Measurements from ENCODE around the gene PAWR. TPM values are rescaled to one million over a fixed set of nuclear protein-coding genes. Genes with fewer than 3 reads are reported as not detected.
A peak's percentile ranks its signal among the peaks of the same experiment; 100 is the strongest.

PAWR gene
- total RNA-seq, 1 donor from 2014 or later: 204 TPM

DNA sequence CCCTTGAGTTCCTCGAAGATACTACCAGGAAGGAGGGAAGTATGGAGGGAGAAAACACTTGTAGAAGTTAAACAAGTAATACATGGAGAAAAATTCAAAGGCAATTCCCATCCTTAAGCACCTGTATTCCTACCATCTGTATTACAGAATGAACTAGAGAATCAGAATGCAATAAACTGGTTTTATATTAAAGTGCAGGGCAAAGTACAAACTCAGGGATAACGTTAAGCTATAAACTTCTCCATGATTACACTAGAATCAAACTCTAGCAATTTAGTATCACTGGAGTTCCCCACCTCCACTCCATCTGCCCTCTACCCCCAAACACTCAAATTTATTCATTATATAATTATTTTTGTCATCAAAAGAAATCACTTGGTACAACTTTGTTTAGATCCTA, 13.1 kb downstream of the PAWR start:
- Histone ChIP-seq H3K27me3 (ENCODE audit: insufficient read depth, low read length) (no peaks in the 10 kb centered on the region), H4K20me1 (ENCODE audit: insufficient read depth, low read length) (peaks cover 88% of the 10 kb centered on the region), H3K4me2 (ENCODE audit: low read length) (no peak overlapping the region), H3K79me2 (ENCODE audit: insufficient read depth, low read length) (peaks cover 100% of the 10 kb centered on the region), H3K9me3 (ENCODE audit: insufficient read depth, low read depth, low read length) (no peaks in the 10 kb centered on the region), H3K4me3 (ENCODE audit: insufficient read depth, low read depth, low read length) (no peak overlapping the region), H3K36me3 (ENCODE audit: insufficient read depth, low read length) (peaks cover 7% of the 10 kb centered on the region), H3K27ac (ENCODE audit: low read depth, low read length) (no peak overlapping the region), H3K4me1 (ENCODE audit: insufficient read depth, low read length) (peaks cover 8% of the 10 kb centered on the region), H3K9ac (ENCODE audit: low read length) (no peak overlapping the region), H2AFZ (ENCODE audit: low read depth, low read length) (no peak overlapping the region)
- TF ChIP-seq CTCF (IDR thresholded peaks at IDR 0.05; ENCODE audit: insufficient read depth, low read depth, low read length) (no peak), EZH2 (IDR thresholded peaks at IDR 0.05; ENCODE audit: insufficient read depth, low read length) (no peak)
- Mint-ChIP-seq H3K4me3 (ENCODE audit: unreplicated experiment) (no peak overlapping the region), H3K27ac (ENCODE audit: unreplicated experiment) (no peak overlapping the region), H3K27me3 (ENCODE audit: low read depth, unreplicated experiment) (no peaks in the 10 kb centered on the region), H3K36me3 (ENCODE audit: low read depth, unreplicated experiment) (peaks cover 12% of the 10 kb centered on the region), H3K4me1 (ENCODE audit: low read depth, unreplicated experiment) (peaks cover 51% of the 10 kb centered on the region), H3K9me3 (ENCODE audit: unreplicated experiment) (no peaks in the 10 kb centered on the region)
- DNase-seq (ENCODE audit: low read depth) (no peak), FAIRE-seq (no peak)

GRCh38 chr12:79676579-79676978, 14.2 kb downstream of the PAWR start:
- Histone ChIP-seq H3K79me2 (ENCODE audit: insufficient read depth, low read length) (peaks cover 100% of the 10 kb centered on the region), H3K4me3 (ENCODE audit: insufficient read depth, low read depth, low read length) (no peak overlapping the region), H4K20me1 (ENCODE audit: insufficient read depth, low read length) (peaks cover 90% of the 10 kb centered on the region), H3K36me3 (ENCODE audit: insufficient read depth, low read length) (peaks cover 4% of the 10 kb centered on the region), H3K4me2 (ENCODE audit: low read length) (no peak overlapping the region), H3K9me3 (ENCODE audit: insufficient read depth, low read depth, low read length) (no peaks in the 10 kb centered on the region), H2AFZ (ENCODE audit: low read depth, low read length) (no peak overlapping the region), H3K27me3 (ENCODE audit: insufficient read depth, low read length) (no peaks in the 10 kb centered on the region), H3K4me1 (ENCODE audit: insufficient read depth, low read length) (peaks cover 4% of the 10 kb centered on the region), H3K9ac (ENCODE audit: low read length) (no peak overlapping the region), H3K27ac (ENCODE audit: low read depth, low read length) (no peak overlapping the region)
- Mint-ChIP-seq H3K27ac (ENCODE audit: unreplicated experiment) (no peak overlapping the region), H3K4me1 (ENCODE audit: low read depth, unreplicated experiment) (peaks cover 46% of the 10 kb centered on the region), H3K27me3 (ENCODE audit: low read depth, unreplicated experiment) (no peaks in the 10 kb centered on the region), H3K36me3 (ENCODE audit: low read depth, unreplicated experiment) (peaks cover 15% of the 10 kb centered on the region), H3K4me3 (ENCODE audit: unreplicated experiment) (peak overlapping the region; percentile 0), H3K9me3 (ENCODE audit: unreplicated experiment) (peaks cover 2% of the 10 kb centered on the region)
- DNase-seq (ENCODE audit: low read depth): no peak
- TF ChIP-seq CTCF (IDR thresholded peaks at IDR 0.05; ENCODE audit: insufficient read depth, low read depth, low read length) (no peak), EZH2 (IDR thresholded peaks at IDR 0.05; ENCODE audit: insufficient read depth, low read length) (no peak)
- no peak for FAIRE-seq

DNA sequence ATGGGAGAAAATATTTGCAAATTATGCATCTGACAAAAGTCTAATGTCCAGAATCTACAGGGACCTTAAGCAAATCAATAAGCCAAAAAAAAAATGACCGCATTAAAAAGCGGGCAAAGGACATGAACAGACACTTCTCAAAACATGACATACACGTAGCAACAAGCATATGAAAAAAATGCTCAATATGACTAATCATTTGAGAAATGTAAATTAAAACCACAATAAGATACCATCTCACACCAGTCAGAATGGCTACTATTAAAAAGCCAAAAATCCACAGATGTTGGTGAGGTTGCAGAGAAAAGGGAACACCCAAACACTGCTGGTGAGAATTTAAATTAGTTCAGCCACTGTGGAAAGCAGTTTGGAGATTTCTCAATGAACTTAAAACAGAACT, 16.1 kb downstream of the PAWR start:
- Histone ChIP-seq H3K9ac (ENCODE audit: low read length) (no peak overlapping the region), H4K20me1 (ENCODE audit: insufficient read depth, low read length) (peaks cover 92% of the 10 kb centered on the region), H3K27me3 (ENCODE audit: insufficient read depth, low read length) (no peaks in the 10 kb centered on the region), H3K4me1 (ENCODE audit: insufficient read depth, low read length) (peaks cover 2% of the 10 kb centered on the region), H3K79me2 (ENCODE audit: insufficient read depth, low read length) (peaks cover 100% of the 10 kb centered on the region), H3K27ac (ENCODE audit: low read depth, low read length) (peak overlapping the region; percentile 8), H3K36me3 (ENCODE audit: insufficient read depth, low read length) (peaks cover 4% of the 10 kb centered on the region), H2AFZ (ENCODE audit: low read depth, low read length) (no peak overlapping the region), H3K4me3 (ENCODE audit: insufficient read depth, low read depth, low read length) (no peak overlapping the region), H3K9me3 (ENCODE audit: insufficient read depth, low read depth, low read length) (no peaks in the 10 kb centered on the region), H3K4me2 (ENCODE audit: low read length) (no peak overlapping the region)
- H3K4me1 Mint-ChIP-seq (ENCODE audit: low read depth, unreplicated experiment): peaks cover 38% of the 10 kb centered on the region
- H3K9me3 Mint-ChIP-seq (ENCODE audit: unreplicated experiment): peaks cover 2% of the 10 kb centered on the region
- DNase-seq (ENCODE audit: low read depth) (peak; percentile 86), FAIRE-seq (no peak)
- TF ChIP-seq CTCF (IDR thresholded peaks at IDR 0.05; ENCODE audit: insufficient read depth, low read depth, low read length): no peak
- TF ChIP-seq EZH2 (IDR thresholded peaks at IDR 0.05; ENCODE audit: insufficient read depth, low read length): no peak
- peaks cover 14% of the 10 kb centered on the region for H3K36me3 Mint-ChIP-seq (ENCODE audit: low read depth, unreplicated experiment)
- H3K27ac Mint-ChIP-seq (ENCODE audit: unreplicated experiment): peak overlapping the region; percentile 36
- no peak overlapping the region for H3K4me3 Mint-ChIP-seq (ENCODE audit: unreplicated experiment)
- no peaks in the 10 kb centered on the region for H3K27me3 Mint-ChIP-seq (ENCODE audit: low read depth, unreplicated experiment)
